Osteocyte (in vitro differentiated cells): Measurements from ENCODE around the gene HPSE2. TPM values are rescaled to one million over a fixed set of nuclear protein-coding genes. Genes with fewer than 3 reads are reported as not detected.

Experiments
- DNase-seq: peaks from one replicate; pipeline ENCODE4 v3.0.0; 2021; ENCODE audit warnings: mixed read lengths; ENCODE audit not compliant: unreplicated experiment; ENCODE audit errors: extremely low spot score
- H3K27ac Mint-ChIP-seq: one replicate; pipeline ENCODE4 v1.8.0; 2021; ENCODE audit warnings: mild to moderate bottlenecking, mixed read lengths; ENCODE audit not compliant: unreplicated experiment
- H3K27me3 Mint-ChIP-seq: one replicate; pipeline ENCODE4 v1.8.0; 2021; ENCODE audit warnings: mixed read lengths; ENCODE audit not compliant: unreplicated experiment
- H3K36me3 Mint-ChIP-seq: one replicate; pipeline ENCODE4 v1.8.0; 2021; ENCODE audit warnings: mixed read lengths; ENCODE audit not compliant: unreplicated experiment
- H3K4me1 Mint-ChIP-seq: one replicate; pipeline ENCODE4 v1.8.0; 2021; ENCODE audit warnings: mixed read lengths; ENCODE audit not compliant: unreplicated experiment
- H3K4me3 Mint-ChIP-seq: one replicate; pipeline ENCODE4 v1.8.0; 2021; ENCODE audit warnings: mild to moderate bottlenecking, moderate library complexity, mixed read lengths; ENCODE audit not compliant: unreplicated experiment
- H3K9me3 Mint-ChIP-seq: one replicate; pipeline ENCODE4 v1.8.0; 2021; ENCODE audit warnings: mixed read lengths; ENCODE audit not compliant: unreplicated experiment
- long read RNA-seq: library from polyadenylated mRNA; unstranded; transcript quantifications from one replicate; pipeline ENCODE4 v2.0.0, GENCODE V29; 2021
- total RNA-seq: library from RNA; stranded (reverse); gene quantifications from 2 replicates; pipeline ENCODE4 v1.2.1, GENCODE V29; 2021
- TF ChIP-seq, protein P1 (sequence below): fragments of 200-600 bp; sonication (generic); IDR thresholded peaks from 2 replicates; pipeline ENCODE4 v1.5.0; 2021; ENCODE audit warnings: antibody characterized with exemption, mild to moderate bottlenecking, moderate library complexity

The HPSE2 gene
- not detected in 2 replicates for total RNA-seq
- long read RNA-seq: 0 reads

DNA sequence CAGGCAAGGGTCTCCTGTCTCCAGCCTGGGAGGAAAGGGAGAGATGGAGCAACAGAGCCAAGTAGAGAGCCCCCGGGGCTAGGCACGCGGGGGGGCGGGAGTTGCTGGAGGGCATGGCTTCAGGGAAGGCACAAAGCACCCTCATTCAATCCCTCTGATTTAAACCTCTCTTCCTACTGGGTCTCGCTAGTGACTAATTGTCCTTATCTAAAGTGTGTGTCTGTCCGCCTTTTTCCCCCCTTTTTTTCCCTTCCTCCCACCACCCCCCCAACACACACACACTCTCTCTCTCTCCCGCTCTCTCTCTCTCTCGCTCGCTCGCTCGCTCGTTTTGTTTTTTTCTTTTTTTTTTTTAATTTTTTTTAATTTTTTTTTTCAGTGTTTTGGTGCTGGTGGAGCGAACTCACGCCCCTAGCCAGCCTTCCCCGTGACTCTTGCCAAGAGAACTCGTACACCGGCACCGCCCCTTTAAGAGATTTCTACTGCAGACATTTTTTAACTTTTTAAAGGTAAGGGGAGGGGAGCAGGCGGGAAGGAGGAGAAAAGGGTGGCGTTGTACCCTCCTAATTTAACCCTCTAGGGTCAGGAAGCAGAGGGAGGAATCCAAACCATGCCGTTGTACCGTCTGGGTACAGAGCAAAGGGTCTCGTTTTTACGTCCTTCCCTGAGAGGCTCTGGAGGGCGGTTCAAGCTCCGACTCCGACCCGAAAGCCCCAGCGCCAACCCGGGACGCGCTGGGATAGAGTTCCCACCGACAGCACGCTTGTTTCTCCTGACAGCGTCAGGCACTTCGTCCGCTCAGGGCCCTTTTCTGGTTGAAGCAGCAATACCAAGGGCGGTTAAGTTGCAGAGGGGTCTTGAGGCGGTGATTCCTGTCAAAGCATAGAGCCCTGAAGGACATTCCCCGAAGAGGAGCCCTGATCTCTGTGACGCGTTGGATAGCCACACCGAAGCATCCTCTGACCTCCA lies at the start of gene HPSE2:
TSS of gene HPSE2 (minus strand) at position 195 of the 969 bp plus-strand sequence.
- H3K9me3 Mint-ChIP-seq: no peaks in the 10 kb centered on the region
- DNase-seq: no peak

DNA sequence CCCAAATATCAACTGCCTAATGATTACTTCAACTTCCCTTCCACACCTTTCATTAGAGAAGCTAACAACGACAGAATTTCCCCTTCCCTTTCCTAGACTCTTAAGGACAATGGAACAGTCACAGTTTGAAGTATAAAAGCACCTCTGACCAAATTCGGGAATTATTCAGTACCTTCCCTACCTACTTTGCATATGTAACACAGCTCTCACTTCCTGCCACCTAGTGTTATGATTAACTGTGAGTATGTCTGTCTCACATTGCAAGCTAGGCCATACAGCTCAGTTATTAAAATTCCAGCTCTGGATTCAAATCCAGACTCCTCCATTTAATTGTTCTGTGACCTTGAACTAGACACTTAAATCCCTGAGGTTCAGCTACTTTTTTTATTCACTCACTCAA lies 44.8 kb upstream of the HPSE2 start:
- Mint-ChIP-seq H3K27me3 (peaks cover 3% of the 10 kb centered on the region), H3K9me3 (peaks cover 10% of the 10 kb centered on the region), H3K4me1 (peaks cover 1% of the 10 kb centered on the region), H3K36me3 (no peaks in the 10 kb centered on the region), H3K27ac (no peak overlapping the region), H3K4me3 (no peak overlapping the region)
- DNase-seq: no peak
- TF ChIP-seq, protein P1, sequence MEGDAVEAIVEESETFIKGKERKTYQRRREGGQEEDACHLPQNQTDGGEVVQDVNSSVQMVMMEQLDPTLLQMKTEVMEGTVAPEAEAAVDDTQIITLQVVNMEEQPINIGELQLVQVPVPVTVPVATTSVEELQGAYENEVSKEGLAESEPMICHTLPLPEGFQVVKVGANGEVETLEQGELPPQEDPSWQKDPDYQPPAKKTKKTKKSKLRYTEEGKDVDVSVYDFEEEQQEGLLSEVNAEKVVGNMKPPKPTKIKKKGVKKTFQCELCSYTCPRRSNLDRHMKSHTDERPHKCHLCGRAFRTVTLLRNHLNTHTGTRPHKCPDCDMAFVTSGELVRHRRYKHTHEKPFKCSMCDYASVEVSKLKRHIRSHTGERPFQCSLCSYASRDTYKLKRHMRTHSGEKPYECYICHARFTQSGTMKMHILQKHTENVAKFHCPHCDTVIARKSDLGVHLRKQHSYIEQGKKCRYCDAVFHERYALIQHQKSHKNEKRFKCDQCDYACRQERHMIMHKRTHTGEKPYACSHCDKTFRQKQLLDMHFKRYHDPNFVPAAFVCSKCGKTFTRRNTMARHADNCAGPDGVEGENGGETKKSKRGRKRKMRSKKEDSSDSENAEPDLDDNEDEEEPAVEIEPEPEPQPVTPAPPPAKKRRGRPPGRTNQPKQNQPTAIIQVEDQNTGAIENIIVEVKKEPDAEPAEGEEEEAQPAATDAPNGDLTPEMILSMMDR: no peak

More for the DNA sequence above, at the start of gene HPSE2:
- Mint-ChIP-seq H3K36me3 (no peaks in the 10 kb centered on the region), H3K27ac (no peak within 1 kb of the TSS), H3K4me3 (peak within 1 kb of the TSS; percentile 72), H3K27me3 (peaks cover 76% of the 10 kb centered on the region), H3K4me1 (peaks cover 27% of the 10 kb centered on the region)
- TF ChIP-seq, protein P1: no peak

DNA sequence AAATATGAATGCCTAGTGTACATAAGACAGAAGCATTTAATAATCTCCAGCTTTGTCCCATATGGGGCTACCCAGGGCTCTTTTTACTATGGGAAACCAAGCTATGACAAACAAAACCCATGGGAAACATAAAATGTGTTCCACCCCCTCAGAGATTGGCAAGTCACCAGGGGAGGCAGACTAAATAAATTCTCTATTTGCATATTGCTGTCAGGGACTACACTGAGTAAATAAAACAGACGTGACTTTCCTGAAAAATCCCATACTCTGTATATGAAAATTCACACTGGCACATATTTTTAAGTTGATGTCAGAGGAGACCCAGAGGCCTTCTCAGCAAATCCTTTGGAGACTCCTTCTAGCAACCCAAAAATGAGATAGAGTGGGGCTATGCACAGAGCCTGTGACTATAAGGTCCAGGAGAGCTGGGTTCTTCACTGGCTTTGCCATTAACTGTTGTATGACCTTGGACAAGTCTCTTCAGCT lies 44.0 kb upstream of the HPSE2 start:
- Mint-ChIP-seq H3K9me3 (peaks cover 10% of the 10 kb centered on the region), H3K36me3 (no peaks in the 10 kb centered on the region), H3K4me1 (peaks cover 1% of the 10 kb centered on the region), H3K27me3 (peaks cover 3% of the 10 kb centered on the region), H3K4me3 (no peak overlapping the region), H3K27ac (no peak overlapping the region)
- DNase-seq: no peak
- TF ChIP-seq, protein P1: no peak

DNA sequence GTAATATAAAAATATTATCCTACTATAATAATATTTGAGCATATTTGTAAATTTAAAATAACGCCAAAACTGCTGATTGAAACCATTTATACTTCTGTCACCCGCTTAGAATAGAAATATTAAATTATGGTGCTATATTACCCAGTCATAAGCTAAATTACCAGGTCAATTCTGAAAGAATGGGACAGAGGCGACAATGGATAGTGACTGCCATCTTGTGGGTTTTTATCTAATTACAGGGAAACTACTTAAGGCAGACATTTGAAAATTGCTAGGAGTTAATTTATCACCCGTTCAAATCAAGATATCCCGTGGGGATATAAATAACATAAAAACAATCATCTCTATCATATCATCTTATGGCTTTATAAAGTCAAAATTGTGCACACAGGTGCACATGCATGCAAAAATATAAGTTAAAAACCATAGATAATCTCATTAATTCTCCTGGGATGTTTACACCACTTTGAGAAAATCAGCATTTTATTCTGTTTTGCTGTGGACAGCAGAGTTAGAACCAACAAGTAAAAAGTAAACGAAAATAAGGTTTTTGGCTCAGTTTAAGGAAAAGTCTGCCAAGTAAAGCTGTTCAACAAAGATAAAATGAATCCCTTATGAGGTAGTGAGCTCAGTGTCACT lies 41.3 kb upstream of the HPSE2 start:
- TF ChIP-seq, protein P1: no peak
- peaks cover 3% of the 10 kb centered on the region for H3K27me3 Mint-ChIP-seq
- H3K4me3 Mint-ChIP-seq: no peak overlapping the region
- H3K27ac Mint-ChIP-seq: no peak overlapping the region
- H3K4me1 Mint-ChIP-seq: peaks cover 1% of the 10 kb centered on the region
- no peak for DNase-seq
- H3K36me3 Mint-ChIP-seq: no peaks in the 10 kb centered on the region
- H3K9me3 Mint-ChIP-seq: no peaks in the 10 kb centered on the region

DNA sequence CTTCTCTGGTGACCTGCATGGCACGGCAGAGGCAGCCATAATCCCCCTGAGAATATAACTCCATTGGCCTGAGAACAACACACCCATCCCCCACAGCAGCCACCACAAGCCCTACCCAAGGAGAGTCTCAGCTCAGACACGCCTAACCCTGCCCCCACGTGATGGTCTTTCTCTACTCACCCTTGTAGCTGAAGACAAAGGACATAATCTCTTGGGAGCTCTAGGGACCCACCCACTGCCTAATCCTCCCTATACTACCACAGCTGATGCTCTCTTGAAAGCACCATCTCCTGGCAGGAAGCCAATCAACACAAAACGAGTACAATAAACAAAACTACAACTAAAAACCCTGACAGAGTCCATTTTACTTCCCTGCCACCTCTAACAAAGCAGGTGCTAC lies 30.7 kb upstream of the HPSE2 start:
- no peak for DNase-seq
- no peak overlapping the region for H3K27ac Mint-ChIP-seq

More for the DNA sequence above, 30.7 kb upstream of the HPSE2 start:
- Mint-ChIP-seq H3K27me3 (no peaks in the 10 kb centered on the region), H3K36me3 (no peaks in the 10 kb centered on the region), H3K4me3 (no peak overlapping the region), H3K9me3 (peaks cover 5% of the 10 kb centered on the region), H3K4me1 (no peaks in the 10 kb centered on the region)
- TF ChIP-seq, protein P1: no peak
